Measurements from ENCODE around the gene AHI1. TPM values are rescaled to one million over a fixed set of nuclear protein-coding genes. Genes with fewer than 3 reads are reported as not detected.

The AHI1 gene
- total and polyA plus RNA-seq, 2 experiments from 2014 or later, result 17.1 to 18.4 TPM

DNA sequence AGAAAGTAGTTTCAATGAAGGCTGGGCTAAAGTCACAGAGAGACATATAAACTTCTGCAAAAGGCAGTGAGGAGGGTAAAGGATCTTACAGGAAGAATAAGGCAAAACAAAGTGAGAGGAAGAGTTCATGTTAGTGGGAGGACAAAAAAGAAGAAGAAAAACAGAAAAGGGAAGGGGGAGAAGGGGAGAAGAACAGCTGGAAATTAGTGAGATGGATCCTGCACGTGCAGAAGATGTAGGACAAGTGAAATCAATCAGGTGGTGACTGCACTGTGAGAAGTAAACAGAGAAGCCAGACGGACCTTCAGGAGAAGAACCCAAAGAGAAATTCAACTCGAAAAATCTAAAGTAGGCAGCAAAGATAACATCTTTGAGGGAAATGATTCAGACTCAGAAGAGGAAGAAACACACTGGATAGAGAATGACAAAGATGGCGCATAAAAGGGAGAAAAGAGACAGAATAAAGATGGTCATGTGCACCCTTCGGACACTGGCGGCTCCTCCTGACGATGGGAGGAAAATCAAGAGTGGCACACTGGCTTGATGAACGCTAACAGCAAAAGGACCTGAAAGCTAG is 210.5 kb downstream of the AHI1 start:
- Histone ChIP-seq H3K9me3 (ENCODE audit: low read depth) (no peaks in the 10 kb centered on the region), H3K4me1 (ENCODE audit: low read depth) (no peaks in the 10 kb centered on the region), H3K27me3 (no peaks in the 10 kb centered on the region), H3K27ac (no peak overlapping the region), H3K4me3 (no peak overlapping the region), H3K36me3 (no peaks in the 10 kb centered on the region)
- no peak for DNase-seq (ENCODE audit: low read depth in 1 of 2, low spot score in 1 of 2)
- TF ChIP-seq, protein P1, sequence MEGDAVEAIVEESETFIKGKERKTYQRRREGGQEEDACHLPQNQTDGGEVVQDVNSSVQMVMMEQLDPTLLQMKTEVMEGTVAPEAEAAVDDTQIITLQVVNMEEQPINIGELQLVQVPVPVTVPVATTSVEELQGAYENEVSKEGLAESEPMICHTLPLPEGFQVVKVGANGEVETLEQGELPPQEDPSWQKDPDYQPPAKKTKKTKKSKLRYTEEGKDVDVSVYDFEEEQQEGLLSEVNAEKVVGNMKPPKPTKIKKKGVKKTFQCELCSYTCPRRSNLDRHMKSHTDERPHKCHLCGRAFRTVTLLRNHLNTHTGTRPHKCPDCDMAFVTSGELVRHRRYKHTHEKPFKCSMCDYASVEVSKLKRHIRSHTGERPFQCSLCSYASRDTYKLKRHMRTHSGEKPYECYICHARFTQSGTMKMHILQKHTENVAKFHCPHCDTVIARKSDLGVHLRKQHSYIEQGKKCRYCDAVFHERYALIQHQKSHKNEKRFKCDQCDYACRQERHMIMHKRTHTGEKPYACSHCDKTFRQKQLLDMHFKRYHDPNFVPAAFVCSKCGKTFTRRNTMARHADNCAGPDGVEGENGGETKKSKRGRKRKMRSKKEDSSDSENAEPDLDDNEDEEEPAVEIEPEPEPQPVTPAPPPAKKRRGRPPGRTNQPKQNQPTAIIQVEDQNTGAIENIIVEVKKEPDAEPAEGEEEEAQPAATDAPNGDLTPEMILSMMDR (IDR thresholded peaks at IDR 0.05; ENCODE audit: low read depth, low read length), result no peak

DNA sequence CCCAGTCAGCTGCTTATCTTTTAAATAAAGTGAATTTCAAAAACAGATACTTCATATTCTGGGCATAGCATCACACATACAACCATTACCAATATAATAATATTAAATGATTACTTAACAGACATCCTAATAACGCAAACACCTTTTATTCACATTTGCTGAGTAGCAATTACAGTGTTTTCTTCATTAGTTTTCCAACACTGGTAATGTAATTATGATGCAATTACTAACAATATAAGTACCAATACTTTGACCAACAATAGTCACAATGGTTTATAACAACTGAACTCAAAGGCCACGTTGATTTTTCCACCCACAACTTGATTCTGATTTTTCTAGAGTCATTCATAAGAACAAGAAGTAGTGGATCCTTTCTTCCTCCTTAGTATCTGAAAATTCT is 212.4 kb downstream of the AHI1 start:
- H3K36me3 ChIP-seq, result no peaks in the 10 kb centered on the region
- no peaks in the 10 kb centered on the region for H3K9me3 ChIP-seq (ENCODE audit: low read depth)
- H3K4me1 ChIP-seq (ENCODE audit: low read depth), result no peaks in the 10 kb centered on the region
- TF ChIP-seq, protein P1 (IDR thresholded peaks at IDR 0.05; ENCODE audit: low read depth, low read length), result no peak
- no peak overlapping the region for H3K4me3 ChIP-seq
- DNase-seq (ENCODE audit: low read depth in 1 of 2, low spot score in 1 of 2), result no peak
- H3K27ac ChIP-seq, result no peak overlapping the region
- no peaks in the 10 kb centered on the region for H3K27me3 ChIP-seq

DNA sequence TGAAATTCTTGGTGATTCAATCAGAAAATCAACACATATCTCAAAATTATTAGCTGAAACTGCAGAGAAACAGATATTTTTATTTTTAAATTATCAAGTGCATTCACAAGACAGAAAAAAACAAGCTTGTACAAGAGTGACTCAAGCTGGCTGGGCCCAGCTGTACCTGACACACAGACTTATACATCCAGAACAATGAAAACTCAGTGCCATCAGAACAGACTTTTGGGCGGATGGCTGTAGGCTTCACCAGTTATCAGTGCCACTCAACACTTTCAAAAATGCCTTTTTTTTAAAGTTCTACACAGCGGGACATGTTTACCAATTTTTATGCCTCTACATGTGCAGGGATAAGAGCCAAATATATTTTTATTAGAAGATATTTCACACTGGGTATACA is 213.6 kb downstream of the AHI1 start:
- Histone ChIP-seq H3K36me3 (no peaks in the 10 kb centered on the region), H3K9me3 (ENCODE audit: low read depth) (no peaks in the 10 kb centered on the region), H3K27me3 (no peaks in the 10 kb centered on the region), H3K4me3 (no peak overlapping the region), H3K4me1 (ENCODE audit: low read depth) (no peaks in the 10 kb centered on the region), H3K27ac (no peak overlapping the region)
- DNase-seq (ENCODE audit: low read depth in 1 of 2, low spot score in 1 of 2), result no peak
- TF ChIP-seq, protein P1 (IDR thresholded peaks at IDR 0.05; ENCODE audit: low read depth, low read length), result no peak

DNA sequence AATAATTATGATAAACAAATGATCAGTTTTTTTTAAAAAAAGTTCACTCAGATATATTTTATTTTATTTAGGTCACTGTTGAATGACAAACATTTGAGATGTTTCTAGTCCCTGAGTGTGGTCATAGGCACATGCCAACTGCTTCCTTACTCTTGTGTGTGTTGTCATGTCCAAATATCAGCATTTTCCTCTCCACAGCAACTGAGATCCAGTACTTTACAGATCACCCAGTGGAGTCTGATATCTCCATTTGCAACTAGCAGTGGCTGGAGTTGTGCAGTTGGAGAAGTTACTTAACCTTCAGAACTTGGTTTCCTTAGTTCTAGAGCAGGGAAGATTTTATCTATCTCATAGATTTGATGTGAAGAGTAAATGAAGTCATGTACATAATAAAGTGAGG is 215.1 kb downstream of the AHI1 start:
- Histone ChIP-seq H3K9me3 (ENCODE audit: low read depth) (no peaks in the 10 kb centered on the region), H3K27me3 (no peaks in the 10 kb centered on the region), H3K4me3 (no peak overlapping the region), H3K36me3 (no peaks in the 10 kb centered on the region), H3K27ac (no peak overlapping the region), H3K4me1 (ENCODE audit: low read depth) (no peaks in the 10 kb centered on the region)
- DNase-seq (ENCODE audit: low read depth in 1 of 2, low spot score in 1 of 2), result no peak
- TF ChIP-seq, protein P1 (IDR thresholded peaks at IDR 0.05; ENCODE audit: low read depth, low read length), result no peak

DNA sequence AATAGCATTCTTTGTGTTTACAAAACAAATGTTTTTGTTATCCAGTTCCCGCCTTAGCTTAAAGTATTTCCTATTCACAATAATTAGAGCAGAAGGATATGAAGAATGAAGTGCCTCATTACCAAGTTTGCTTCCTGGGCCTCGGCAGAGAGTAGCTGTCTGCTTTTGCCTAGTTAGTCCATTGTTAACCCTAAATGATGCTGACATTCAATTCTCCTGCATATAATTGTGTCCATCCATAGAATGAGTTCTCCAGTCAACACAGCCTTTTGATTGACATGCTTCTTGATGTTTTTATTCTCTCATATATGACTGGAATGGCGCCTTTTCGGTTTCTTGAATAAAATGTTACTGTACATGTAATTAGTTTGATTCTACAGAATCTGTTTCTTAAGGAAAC is 215.6 kb downstream of the AHI1 start:
- DNase-seq (ENCODE audit: low read depth in 1 of 2, low spot score in 1 of 2), result no peak
- H3K4me3 ChIP-seq, result no peak overlapping the region
- H3K27me3 ChIP-seq, result no peaks in the 10 kb centered on the region

More for the DNA sequence above, 215.6 kb downstream of the AHI1 start:
- TF ChIP-seq, protein P1 (IDR thresholded peaks at IDR 0.05; ENCODE audit: low read depth, low read length), result no peak
- Histone ChIP-seq H3K4me1 (ENCODE audit: low read depth) (no peaks in the 10 kb centered on the region), H3K9me3 (ENCODE audit: low read depth) (no peaks in the 10 kb centered on the region), H3K27ac (no peak overlapping the region), H3K36me3 (no peaks in the 10 kb centered on the region)

Data from cardiac muscle cell (in vitro differentiated cells and primary cell).